ENCODE data around the gene SLC39A9.

Gene SLC39A9, protein sequence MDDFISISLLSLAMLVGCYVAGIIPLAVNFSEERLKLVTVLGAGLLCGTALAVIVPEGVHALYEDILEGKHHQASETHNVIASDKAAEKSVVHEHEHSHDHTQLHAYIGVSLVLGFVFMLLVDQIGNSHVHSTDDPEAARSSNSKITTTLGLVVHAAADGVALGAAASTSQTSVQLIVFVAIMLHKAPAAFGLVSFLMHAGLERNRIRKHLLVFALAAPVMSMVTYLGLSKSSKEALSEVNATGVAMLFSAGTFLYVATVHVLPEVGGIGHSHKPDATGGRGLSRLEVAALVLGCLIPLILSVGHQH

DNA sequence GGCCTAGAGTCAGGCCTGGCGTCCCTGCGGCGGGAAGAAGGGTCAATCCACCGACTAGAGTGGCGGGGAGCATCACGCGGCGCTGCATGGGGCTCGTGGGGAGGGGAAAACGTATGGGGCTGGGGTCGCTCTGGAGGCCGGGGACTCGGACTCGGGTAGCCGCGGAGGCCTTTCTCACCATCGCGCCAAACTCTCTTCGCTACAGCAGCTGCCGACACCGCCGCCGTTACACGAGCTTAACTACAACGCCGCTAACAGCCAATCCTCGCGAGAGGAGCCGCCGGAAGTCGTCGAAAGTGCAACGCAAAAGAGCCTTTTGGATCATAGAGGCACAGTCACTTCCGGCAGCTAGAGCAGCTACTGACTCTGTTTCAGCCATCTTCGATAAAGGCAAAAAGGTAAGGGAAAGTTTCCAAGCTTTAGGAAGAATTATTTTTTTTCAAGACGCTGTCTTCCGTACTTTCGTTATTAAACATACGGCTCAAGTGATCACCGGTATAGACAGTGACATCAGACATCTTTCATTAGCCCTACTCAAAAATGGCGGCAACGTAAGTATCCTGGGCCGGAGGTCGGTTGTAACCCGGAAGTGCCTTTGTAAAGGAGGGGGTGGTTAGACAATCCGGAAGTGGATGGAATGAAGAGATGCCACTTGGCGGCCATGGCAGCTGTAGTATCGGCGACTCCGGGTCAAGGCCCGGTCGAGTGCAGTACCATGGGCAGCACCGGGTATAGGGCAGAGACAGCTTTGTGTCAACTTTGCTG lies at the start of gene SLC39A9, which contains the start of gene ERH:
Gene SLC39A9, plus strand, starts transcription at position 640 of the 765 bp plus-strand sequence. CDS start 678 bp downstream, outside the sequence.
Gene ERH, minus strand, starts transcription at position 247 of the 765 bp plus-strand sequence. Its CDS starts 66 bp downstream, at position 181.
- DNase-seq, result no peak

DNA sequence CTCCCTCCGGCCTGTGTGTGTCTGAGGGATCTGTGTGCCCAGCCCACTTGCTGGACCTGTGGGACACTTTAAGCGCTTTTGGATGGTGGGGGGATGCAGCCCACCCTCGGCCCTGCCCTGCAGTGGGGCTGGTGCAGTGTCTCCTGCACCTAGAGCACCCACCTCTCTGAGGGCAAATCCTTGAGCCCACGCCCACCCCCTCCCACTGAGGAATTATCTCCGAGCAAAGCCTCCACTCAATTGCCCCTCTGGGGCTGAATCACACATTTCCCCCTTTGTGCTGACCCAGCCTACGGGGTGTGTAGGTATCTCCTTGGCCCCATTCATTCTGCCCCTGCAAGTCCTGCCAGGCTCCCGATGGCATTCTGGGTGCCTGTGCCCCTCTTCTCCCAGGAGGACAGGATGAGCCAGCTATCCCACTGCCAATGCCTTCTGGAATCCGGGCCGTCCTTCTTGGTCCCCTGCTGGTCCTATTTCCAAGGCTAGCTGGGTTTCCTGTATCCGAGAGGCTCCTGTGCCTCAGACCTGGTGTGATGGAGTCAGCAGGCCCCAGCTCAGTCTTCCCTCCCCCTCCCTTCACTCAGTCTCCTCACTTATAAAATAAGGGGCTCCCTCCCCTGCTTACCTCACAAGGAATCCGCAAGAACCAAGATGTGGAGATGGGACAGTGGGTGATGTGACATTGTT lies 49.3 kb upstream of the SLC39A9 start:
- no peak for DNase-seq

DNA sequence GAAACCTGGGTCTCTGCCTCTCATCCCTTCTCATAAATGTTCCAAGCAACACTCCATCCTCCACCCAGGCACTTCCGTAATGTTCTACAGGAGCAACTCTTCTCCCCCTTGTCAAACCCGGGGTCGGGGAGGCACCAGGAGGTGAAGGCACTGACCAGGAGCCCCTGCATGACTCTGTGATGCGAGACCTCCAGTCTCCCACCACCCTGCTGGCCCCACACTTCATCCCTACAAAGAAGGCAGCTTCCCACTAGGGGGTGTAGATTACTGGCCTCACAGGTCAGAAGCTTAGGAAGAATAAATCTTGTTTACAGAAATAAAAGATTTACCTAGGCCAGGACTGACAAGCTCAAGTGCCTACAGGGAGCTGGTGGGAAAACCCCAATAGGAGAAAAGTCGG lies 47.6 kb upstream of the SLC39A9 start:
- DNase-seq, result no peak

DNA sequence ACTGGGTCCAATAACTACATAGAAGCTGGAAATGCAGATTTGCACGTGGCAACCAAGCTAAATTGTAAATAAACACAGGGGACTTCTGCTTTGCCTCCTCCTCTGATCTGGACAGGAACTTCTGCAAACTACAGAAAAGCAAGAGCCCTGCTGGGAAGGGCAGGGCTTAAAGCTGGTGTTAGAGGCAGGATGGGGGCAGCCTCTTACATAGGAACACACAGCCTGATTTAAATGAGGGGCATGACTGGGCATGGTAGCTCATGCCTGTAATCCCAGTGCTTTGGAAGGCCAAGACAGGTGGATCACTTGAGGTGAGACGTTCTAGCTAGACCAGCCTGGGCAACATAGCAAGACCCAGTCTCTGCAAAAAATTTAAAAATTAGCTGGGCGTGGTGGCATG lies 47.1 kb upstream of the SLC39A9 start:
- no peak for DNase-seq

DNA sequence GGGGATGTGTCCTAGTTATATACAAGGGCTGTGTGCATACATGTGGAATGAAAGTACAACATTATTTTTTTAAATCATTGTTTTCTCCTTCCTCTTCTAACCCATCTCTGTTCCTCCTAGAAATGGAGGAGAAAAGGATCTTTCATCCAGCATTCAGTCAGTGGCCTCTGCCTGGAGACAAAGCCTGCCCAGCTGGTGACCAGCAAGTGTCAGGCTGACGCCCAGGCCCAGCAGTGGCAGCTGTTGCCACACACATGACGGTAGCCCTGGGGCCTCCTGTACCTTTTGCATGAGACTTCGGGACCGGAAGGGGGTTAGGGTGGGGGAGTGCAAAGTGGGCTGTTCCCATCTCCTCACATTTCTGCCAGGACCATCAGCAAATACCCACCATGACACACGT lies 46.6 kb upstream of the SLC39A9 start:
- DNase-seq, result no peak

DNA sequence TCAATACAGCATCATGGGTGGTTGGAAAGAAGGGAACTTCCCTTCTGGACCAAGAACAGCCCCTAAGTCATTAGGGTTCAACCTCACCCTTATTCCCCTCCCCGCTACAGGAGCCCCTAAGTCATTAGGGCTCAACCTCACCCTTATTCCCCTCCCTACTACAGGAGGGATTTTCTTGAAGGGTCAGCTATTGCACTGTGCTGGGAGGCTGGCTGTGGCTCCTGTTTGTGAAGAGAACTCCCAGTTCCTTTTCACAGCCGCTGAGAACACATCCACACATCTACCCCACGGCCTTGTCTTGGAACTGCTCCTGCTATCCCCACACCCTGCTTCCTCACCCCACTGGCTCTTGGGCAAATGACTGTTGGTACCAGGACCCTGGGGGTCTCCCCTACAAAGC lies 45.3 kb upstream of the SLC39A9 start:
- no peak for DNase-seq

DNA sequence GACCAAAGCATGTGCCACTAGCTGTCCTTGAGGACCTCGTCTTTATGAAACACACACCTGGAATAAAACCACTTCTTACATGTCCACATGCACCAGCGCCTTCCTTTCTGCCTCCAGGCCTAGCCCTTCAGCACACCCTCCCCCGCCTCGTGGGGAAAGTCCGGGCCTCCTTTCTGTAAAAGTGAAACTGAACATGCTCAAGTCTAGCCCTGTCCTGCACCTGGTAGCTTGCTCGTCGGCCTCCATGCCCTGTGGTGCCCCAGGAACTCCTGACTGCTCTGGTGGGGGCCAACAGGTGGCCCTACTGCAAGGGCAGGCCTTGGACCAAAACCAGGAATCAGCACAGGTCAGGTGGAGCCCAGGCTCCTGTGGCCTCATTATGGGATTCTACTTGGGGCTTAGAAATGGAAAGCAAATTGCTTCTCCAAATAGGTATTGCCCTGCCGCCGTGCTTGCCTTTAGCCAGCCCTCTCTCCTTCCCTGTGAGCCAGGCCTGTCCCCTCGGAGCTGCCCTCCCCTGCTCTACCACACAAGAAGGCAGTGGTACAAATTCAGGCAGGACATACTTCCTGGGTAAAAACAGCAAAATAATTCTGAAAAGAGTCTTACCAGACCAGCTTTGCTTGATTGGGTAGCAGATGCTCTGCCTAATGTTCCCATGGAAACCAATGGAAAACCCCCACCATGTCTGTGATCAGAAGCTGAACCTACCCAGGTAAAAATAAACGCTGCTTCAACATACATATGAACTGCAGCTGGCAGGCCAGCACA lies 43.9 kb upstream of the SLC39A9 start:
- DNase-seq, result no peak

DNA sequence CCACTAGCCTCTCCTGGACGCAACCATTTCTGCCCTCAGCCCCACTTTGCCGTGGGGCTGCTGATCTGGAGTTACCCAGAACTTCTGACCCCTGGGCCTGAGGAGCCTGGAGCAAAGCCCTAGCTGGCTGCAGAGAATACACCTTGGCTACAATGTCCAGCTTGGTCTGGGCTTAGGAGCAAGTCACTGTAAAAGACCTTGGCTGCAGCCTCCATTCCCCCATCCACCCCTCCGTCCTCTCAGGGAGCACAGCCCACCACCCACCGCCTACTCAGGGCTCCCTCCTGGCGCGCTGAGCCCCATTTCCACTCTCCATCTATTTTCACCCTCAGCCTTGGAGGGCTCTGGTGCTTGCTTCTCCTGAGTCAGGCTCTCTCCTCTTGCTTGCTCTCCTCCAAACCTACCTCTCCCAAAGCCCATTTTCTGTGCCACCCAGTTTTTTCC lies 43.3 kb upstream of the SLC39A9 start:
- DNase-seq, result no peak

DNA sequence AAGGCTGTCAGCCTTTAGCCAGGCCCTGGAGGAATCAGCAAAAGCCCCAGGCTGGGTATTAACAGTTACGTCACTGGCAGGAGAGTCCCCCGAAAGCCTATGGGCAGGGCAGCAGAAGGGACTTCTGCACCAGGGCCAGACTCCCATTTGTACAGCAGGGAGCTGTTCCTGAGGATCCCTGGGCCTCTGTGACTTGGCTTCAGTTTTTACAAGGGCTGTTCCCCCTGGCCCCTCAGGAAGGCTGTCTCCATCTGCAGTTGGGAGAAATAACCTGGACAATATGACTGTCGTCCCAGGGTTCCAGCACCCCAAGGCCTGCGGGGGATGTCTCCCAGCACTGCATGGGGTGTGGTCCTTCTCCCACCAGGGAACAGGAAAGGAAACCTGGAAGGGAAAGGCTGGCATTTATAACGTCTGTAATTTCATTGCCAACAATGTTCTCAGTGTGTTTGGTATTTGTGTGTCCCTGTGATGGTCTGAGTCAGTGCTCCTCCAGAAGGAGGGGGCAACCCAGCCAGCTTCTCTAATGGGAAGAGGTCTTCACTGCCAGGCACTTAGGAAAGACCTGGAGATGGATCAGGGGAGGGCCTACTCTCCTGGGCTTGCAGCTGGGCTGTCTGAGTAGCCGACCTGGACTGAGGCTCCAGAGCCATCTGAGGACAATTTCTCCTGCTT lies 42.7 kb upstream of the SLC39A9 start:
- no peak for DNase-seq

DNA sequence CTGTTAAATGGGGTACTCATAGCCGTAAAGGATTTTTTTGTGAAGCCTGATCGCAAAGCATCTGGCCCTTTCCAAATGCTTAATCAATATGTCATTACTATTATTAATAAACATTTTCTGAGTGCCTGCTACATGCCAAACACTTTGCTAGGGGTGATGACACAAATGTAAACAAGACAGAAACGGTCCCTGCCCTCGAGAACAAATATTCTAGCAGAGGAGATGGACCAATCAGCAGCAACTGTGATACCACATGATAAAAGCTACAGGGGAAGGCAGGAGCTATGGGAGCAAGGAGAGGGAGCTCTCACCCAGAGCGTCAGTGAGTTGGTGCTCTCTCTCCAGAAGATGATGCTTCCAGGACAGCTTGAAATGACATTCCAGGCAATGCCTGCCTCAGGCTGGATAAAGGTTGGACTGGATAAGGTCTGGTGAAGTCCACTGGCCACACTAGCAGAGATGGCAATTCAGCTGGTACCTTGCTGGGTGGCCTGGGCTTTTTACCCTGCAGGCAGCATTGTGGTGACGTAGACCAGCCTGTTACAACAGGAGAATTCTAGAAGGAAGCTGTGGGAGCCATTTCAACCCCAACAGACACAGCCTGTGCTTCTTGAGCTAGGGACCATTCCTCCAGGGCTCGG lies 41.5 kb upstream of the SLC39A9 start:
- DNase-seq, result no peak

DNA sequence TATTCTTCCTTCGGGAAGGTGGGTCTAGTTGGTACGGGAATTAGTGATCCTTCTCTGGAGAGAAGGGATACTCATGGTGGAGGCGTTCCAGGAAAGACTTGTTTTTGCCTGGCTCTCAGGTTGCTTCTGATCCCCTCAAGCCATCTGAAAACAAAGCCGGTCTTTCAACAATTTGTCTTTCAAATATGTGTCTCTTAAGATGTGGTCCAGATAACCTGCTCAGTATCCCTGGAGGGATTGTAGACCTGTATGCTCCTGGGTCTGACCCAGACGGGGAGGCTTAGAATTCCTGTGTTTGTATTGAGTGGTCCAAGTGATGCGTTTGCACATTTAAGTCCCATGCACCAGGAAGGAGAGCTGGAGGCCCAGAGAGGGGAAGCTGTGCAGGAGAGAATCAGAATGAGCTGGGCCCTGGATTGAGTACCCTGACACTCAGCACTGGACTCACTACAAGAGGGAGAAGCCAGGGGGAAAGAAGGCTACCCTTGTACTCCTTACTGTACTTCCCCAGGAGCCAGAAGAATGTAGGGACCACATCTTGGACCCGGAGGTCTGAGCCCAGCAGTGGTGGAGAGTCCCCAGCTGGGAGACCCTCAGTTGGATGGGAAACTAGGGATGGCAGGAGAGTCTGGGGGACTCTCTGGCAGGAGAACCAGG lies 40.8 kb upstream of the SLC39A9 start:
- DNase-seq, result no peak

DNA sequence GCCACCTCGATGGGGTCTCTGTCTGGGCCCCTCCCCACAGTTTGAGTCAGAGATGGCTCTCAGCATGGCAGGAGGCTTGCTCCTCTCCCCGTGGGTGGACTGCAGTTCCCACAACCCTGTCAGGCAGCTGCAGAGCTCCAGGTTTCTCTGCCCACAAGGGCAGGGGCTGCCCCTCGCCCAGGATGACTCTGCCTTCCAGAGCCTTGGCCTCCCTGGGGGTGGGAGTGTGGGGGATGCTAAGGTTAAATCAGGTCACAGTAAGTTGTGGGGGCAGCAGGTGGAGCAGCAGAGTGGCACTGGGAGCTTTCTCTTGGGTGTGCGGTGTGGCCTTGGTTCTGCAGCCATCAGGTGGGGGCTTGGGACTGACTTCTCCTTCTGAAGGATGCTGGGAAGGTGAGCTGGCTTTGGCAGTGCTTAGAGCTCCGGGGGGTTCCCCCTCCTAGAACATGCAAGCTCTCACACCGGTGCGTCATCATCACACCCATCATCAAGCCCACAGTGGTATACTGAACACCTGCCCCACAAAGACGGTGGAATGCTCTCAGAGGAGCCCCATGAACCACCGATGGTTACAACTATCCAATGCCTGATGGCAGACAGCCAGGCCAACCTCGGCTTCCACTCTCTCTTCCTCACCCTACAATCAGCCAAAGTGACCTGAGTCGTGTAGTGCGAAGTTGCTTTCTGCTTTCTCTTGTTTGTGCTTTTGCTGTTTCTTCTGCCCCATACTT lies 40.1 kb upstream of the SLC39A9 start:
- DNase-seq, result no peak

DNA sequence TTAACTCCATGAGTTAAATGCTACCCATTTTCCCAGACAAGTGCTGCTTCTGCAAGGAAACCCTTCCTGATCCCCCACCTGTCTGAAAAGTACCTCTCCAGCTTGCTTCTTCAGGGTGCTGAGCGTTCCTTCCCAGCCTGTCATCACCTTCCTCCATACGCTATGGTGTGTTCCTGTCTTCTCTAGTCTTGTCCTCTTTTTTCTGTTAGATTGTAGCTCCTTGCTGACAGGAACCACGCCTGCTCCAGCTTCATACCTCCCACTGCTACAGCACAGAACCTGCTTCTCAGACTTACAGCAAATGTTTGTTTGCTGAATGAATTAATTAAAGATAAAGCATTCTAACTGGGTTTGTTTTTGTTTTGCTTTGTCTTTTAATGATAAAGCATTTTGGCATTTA lies 39.5 kb upstream of the SLC39A9 start:
- no peak for DNase-seq

DNA sequence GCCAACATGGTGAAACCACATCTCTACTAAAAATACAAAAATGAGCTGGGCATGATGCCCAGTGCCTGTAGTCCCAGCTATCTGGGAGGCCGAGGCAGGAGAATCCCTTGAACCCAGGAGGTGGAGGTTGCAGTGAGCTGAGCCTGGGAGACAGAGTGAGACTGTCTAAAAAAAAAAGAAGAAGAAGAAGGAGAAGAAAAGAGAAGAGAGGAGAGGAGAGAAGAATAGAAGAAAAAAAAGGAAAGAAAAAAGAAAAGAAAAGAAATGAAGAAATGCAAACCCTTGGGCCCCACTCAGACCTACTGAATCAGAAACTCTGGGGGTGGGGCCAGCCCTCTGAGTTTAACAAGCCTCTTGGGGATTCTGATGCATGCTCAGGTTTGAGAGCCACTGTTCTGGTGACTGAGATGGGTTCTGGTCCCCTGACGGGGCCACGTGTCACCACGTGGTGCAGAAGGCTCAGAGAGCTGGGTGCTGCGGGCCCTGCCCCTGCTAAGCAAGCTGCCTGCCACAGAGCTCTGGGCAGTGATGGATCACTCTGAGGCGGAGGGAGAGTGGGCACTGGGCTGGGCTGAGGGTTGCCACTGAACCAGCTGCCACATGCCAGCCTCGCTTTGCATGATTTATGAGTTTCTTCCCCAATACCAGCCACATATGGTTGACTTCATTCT lies 37.9 kb upstream of the SLC39A9 start:
- no peak for DNase-seq

DNA sequence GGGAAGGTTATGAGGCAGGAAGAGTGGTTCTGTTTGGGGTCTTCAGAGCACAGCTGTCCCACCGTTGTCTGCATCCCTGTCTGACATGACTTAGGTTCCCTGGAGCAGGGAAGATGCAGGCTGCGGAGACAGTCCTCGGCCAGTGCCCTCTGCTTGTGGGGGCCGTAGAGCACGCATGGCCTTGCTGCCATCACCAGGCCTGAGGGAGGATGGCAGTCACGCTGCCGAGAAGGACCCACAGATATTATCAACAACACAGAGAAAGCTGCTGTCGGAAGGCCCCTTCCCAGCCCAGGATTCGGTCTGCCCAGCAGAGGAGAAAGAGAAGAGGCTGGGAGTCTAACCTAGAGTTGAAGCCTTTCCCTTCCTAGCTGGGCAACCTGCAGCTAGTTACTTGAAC lies 35.4 kb upstream of the SLC39A9 start:
- no peak for DNase-seq

DNA sequence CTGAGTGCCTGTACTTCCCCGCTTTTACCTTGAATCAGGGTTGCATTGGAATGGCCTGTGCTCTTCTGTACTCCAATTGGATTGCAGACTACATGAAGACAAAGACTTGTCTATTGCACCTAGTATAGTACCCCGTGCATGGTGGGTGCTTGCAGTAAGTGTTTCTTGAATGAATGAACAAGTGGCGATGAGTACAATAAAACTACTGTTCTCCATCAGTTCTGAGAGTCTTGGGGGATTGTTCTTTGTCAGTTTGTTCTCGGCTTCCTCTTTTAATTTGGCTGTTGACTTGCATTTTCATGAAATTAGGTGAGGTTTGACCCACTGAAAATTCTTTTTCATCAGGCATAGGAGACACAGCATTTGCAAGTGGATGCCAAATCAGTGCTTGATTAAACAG lies 34.5 kb upstream of the SLC39A9 start:
- no peak for DNase-seq

DNA sequence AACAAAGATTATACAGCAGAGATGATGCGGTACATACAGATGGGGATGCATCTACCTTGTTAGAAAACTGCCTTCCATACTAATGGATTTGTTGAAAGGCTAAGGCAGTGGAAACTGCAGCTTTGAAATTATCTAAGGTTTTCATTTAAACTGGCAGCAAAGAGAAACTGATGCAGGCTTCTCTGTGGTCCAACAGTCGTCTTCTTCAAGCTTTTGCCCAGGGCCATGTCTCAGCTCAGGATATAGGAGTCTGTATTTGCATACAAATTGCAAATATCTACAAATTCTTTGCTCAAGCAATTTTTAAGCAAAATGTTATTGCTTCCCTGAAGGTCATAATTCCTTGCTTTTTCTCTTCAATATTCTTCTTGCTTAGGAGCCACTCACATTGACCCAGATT lies 34.1 kb upstream of the SLC39A9 start:
- no peak for DNase-seq

DNA sequence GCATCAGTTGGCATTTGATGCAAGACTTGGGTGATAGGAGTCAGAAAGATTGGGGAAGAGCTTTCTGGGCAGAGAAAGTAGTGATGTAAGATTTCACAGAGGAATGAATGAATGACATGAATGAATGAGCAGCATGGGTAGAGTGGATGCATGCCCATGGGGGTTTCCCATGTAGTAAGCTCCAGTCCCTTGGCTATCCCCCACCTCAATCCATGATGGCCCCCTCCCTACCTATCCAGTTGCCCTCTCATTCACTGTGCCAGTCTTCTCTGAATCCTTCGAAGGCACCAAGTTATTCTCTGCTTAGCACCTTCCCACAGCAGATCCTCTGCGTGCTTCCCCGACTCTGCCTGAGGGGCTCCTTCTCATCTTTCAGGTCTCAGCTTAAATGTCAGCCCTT lies 32.4 kb upstream of the SLC39A9 start:
- DNase-seq, result no peak

DNA sequence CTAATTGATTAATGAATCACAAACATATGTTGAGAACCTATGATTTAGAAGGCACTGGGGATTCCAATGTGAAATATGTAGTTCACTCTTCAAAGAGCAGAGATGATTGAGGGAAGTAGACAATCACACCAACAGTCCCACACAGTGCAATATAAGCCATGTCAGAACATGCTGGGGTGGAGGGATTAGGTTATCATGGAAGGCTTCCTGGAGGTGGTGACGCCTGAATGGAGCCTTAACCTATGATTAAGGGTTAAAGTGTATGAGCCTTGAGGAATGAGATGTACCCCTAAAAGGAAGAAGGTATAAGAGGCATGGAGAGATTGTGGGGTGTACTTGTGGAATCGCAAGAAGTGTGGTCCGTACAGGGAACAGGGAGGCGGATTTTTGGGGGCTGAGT lies 31.7 kb upstream of the SLC39A9 start:
- no peak for DNase-seq

DNA sequence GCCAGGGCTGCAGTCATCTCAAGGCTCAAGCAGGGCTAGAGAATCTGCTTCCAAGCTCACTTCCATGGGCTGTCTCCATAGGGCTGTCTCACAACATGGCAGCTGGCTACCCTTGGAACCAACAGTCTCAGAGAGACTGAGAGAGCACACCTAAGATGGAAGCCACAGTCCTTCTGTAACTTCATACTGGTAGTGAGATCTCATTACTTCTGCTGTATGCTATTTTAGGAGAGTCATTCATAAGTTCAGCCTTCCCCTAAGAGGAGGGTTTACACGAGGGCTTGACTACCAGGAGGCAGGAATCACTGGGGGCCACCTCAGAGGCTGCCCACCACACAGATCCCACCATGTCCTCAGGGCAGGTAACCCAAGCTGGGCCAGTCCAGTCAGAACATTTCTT lies 30.1 kb upstream of the SLC39A9 start:
- no peak for DNase-seq

All from cortex of kidney (tissue), 1 donor.